ENCODE data around the gene SEPSECS.
A peak's percentile ranks its signal among the peaks of the same experiment; 100 is the strongest.

SEPSECS gene

DNA sequence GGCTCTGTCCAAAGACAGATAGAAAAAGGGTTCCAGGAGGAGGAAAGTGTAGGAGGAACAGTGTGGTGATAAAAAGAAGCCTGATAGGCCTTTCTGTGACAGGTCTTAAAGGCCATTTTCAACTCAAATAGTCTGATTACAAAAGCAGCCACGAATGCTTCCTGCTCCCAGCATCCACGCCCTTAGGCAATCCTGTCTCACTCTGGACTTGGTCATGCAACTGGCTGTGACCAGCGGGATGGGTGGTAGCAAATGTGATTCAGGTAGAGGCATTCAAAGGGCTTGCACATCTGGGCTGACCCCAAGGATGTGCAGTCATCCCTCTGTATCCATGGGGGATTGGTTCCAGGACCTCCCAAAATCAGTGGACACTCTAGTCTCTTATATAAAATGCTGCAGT, 14.4 kb upstream of the SEPSECS start:
- no peak overlapping the region for H3K27ac ChIP-seq (ENCODE audit: insufficient read depth, low read depth, low read length, poor library complexity, severe bottlenecking)
- no peaks in the 10 kb centered on the region for H3K27me3 ChIP-seq (ENCODE audit: control insufficient read depth, insufficient read depth, low read length, poor library complexity, severe bottlenecking)
- no peak overlapping the region for H3K4me3 ChIP-seq (ENCODE audit: insufficient read depth, low read depth, low read length)
- WGBS, 2 experiments, result 89 to 90% methylated on average over 3 of the region's 3 CpGs
- H3K9me3 ChIP-seq (ENCODE audit: control insufficient read depth, low read length), result no peaks in the 10 kb centered on the region
- no peaks in the 10 kb centered on the region for H3K4me1 ChIP-seq (ENCODE audit: control insufficient read depth, insufficient read depth, low read length)
- H3K36me3 ChIP-seq (ENCODE audit: control insufficient read depth, insufficient read depth, low read length), result no peaks in the 10 kb centered on the region

DNA sequence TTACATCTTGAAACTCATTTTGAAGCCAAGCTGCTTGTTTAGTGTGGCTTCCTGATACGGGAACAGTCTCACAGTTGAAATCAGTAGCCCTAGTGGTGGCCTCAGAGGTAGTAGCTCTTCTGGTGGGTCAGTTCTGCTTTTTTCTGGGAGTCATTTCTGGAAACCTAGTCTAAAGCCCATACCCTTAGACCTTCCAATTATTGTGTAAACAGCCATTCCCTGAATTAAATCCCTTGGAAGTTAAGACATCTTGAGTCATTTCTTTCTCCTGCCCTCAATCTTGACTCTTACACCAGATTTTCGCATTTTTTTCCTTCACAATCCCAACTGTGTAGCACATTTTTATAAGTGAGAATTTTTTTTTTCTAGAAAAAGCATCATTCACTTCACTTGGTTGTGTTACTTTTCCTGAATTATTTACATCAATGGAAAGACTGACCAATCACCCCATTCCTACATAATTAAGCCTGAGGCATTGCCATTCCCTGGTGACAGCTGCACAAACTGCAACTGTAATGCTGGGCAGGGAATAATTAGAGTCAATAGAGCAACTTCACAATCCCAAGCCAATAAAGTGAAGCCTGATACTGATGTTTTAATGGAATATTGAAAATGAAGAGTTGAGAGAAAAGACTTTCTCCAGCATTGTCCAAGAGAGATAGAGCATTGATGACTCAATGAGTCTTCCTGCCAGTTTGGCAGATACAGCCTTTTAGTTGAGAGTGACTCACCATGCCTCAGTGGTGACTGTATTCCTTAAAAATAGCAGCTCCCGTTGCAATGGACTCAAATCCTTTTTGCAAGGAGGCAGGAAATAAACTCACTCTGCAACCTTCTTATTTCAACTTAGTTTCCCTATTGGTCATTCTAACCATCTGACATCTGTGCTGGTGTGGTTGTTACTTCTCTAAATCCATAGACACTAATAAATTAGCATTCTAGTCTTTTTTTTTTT, 13.0 kb upstream of the SEPSECS start:
- 85 to 88% methylated on average over 2 to 3 of the region's 3 CpGs for WGBS, 2 experiments
- Histone ChIP-seq H3K4me3 (ENCODE audit: insufficient read depth, low read depth, low read length) (no peak overlapping the region), H3K4me1 (ENCODE audit: control insufficient read depth, insufficient read depth, low read length) (no peaks in the 10 kb centered on the region), H3K36me3 (ENCODE audit: control insufficient read depth, insufficient read depth, low read length) (no peaks in the 10 kb centered on the region), H3K27ac (ENCODE audit: insufficient read depth, low read depth, low read length, poor library complexity, severe bottlenecking) (no peak overlapping the region), H3K27me3 (ENCODE audit: control insufficient read depth, insufficient read depth, low read length, poor library complexity, severe bottlenecking) (no peaks in the 10 kb centered on the region), H3K9me3 (ENCODE audit: control insufficient read depth, low read length) (no peaks in the 10 kb centered on the region)

DNA sequence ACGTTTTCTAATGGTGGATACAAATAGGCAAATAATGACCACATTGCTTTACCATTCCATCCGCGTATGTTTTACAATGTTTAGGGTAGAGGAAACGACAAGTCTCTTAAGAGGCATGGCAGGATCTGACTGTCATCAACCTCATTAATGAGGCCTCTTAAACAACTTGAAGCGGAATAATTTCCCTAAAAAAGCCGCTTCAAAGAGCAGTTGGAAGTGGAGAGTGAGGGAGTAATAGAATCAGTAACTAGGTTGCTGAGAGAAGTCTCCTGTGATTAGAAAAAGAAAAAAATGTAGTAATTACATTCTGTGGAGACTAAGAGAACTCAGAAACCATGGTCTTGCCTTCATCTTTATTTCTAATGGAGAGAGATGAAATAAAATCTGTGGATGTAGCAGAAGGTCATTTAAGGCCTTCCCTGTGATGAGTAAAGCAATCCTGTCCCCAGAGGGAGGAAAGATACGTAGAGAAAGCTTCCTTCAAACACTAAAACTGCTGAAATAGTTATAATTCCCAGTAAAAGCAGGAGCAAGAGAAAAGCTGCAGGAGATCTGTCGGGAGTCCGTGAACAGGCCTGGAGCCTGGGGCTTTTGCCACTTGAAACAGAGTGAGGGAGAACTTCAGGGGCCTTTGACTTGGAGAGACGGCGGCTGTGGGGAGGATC, 11.1 kb upstream of the SEPSECS start:
- no peaks in the 10 kb centered on the region for H3K4me1 ChIP-seq (ENCODE audit: control insufficient read depth, insufficient read depth, low read length)
- H3K36me3 ChIP-seq (ENCODE audit: control insufficient read depth, insufficient read depth, low read length), result no peaks in the 10 kb centered on the region
- no peak overlapping the region for H3K4me3 ChIP-seq (ENCODE audit: insufficient read depth, low read depth, low read length)
- H3K9me3 ChIP-seq (ENCODE audit: control insufficient read depth, low read length), result no peaks in the 10 kb centered on the region
- no peaks in the 10 kb centered on the region for H3K27me3 ChIP-seq (ENCODE audit: control insufficient read depth, insufficient read depth, low read length, poor library complexity, severe bottlenecking)
- 92 to 93% methylated on average over 11 of the region's 11 CpGs for WGBS, 2 experiments
- H3K27ac ChIP-seq (ENCODE audit: insufficient read depth, low read depth, low read length, poor library complexity, severe bottlenecking), result no peak overlapping the region

DNA sequence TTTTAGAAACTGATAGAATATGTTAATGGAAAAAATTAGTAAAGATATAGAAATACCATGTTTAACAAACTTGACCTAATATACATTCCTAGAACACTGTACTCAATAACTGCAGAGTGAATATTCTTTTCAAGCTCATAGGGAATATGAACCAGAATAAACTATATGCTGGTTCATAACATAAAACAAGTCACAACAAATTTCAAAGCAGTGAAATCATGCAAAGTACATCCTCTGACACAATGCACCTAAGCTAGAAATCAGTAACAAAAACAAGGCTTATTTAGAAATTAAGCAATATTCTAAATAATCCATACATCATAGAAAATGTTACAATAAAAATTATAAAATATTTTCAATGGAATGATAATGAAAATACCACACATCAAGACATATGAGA, 9.2 kb upstream of the SEPSECS start:
- Histone ChIP-seq H3K27me3 (ENCODE audit: control insufficient read depth, insufficient read depth, low read length, poor library complexity, severe bottlenecking) (no peaks in the 10 kb centered on the region), H3K9me3 (ENCODE audit: control insufficient read depth, low read length) (no peaks in the 10 kb centered on the region), H3K4me3 (ENCODE audit: insufficient read depth, low read depth, low read length) (no peak overlapping the region), H3K4me1 (ENCODE audit: control insufficient read depth, insufficient read depth, low read length) (no peaks in the 10 kb centered on the region), H3K36me3 (ENCODE audit: control insufficient read depth, insufficient read depth, low read length) (no peaks in the 10 kb centered on the region), H3K27ac (ENCODE audit: insufficient read depth, low read depth, low read length, poor library complexity, severe bottlenecking) (no peak overlapping the region)

DNA sequence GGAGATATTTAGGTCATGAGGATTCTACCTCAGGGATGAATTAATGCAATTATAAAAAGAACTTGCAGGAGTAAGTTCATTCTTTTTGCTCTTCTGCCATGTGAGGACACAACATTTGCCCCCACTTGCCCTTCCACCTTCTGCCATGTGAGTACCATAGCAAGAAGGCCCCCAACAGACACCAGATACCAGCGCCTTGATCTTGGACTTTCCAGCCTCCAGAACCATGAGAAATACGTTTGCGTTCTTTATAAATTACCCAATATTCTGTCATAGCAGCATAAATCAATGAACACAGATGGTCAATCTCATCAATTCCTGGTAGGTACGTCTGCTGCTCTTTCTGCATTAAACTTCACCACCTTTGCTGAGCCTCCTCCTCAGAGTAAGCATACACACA, 5.7 kb upstream of the SEPSECS start:
- 94 to 95% methylated on average over 4 of the region's 4 CpGs for WGBS, 2 experiments
- Histone ChIP-seq H3K4me1 (ENCODE audit: control insufficient read depth, insufficient read depth, low read length) (no peaks in the 10 kb centered on the region), H3K27me3 (ENCODE audit: control insufficient read depth, insufficient read depth, low read length, poor library complexity, severe bottlenecking) (no peaks in the 10 kb centered on the region), H3K4me3 (ENCODE audit: insufficient read depth, low read depth, low read length) (no peak overlapping the region), H3K36me3 (ENCODE audit: control insufficient read depth, insufficient read depth, low read length) (no peaks in the 10 kb centered on the region), H3K27ac (ENCODE audit: insufficient read depth, low read depth, low read length, poor library complexity, severe bottlenecking) (no peak overlapping the region), H3K9me3 (ENCODE audit: control insufficient read depth, low read length) (no peaks in the 10 kb centered on the region)

DNA sequence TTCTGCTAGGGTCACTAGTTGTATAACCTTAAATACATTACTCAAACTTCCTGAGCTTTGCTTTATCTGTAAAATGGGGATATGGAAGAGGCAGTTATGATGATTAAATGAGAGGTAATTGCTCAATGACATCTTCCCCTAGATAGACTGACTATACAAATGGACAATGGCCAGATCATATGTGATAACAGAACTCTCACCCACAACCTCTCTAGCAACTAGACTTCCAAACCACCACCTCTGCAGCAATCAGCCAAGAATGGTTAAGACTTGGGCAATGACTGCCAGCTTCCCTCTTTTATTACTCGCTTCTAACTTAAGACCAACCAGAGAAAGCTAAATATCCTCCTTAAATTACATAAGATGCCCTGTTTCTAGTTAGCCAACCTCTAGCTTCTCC, 2.9 kb upstream of the SEPSECS start:
- no peak overlapping the region for H3K27ac ChIP-seq (ENCODE audit: insufficient read depth, low read depth, low read length, poor library complexity, severe bottlenecking)
- H3K27me3 ChIP-seq (ENCODE audit: control insufficient read depth, insufficient read depth, low read length, poor library complexity, severe bottlenecking), result no peaks in the 10 kb centered on the region
- H3K4me1 ChIP-seq (ENCODE audit: control insufficient read depth, insufficient read depth, low read length), result no peaks in the 10 kb centered on the region
- H3K4me3 ChIP-seq (ENCODE audit: insufficient read depth, low read depth, low read length), result no peak overlapping the region
- WGBS, 2 experiments, result 84 to 97% methylated on average over 1 of the region's 1 CpG
- no peaks in the 10 kb centered on the region for H3K36me3 ChIP-seq (ENCODE audit: control insufficient read depth, insufficient read depth, low read length)
- no peaks in the 10 kb centered on the region for H3K9me3 ChIP-seq (ENCODE audit: control insufficient read depth, low read length)

DNA sequence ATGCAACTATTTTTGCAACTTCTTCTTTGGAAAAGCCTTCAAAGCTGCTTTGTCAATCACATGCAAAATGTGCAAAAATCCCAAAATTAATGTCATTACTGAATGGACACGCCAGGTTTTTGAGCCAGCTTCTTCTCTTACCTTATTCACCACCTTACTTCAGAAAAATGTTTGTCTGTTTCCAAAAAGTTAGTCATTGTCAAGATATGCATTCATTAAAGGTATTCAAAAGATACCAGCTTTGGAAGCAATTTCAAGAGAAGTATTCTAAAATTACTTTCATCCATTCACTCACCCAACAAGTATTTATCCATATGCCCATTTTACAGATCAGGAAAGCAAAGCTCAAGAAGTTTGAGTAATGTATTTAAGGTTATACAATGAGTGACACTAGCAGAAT, 2.3 kb upstream of the SEPSECS start:
- Histone ChIP-seq H3K4me1 (ENCODE audit: control insufficient read depth, insufficient read depth, low read length) (no peaks in the 10 kb centered on the region), H3K4me3 (ENCODE audit: insufficient read depth, low read depth, low read length) (no peak overlapping the region), H3K27me3 (ENCODE audit: control insufficient read depth, insufficient read depth, low read length, poor library complexity, severe bottlenecking) (no peaks in the 10 kb centered on the region), H3K27ac (ENCODE audit: insufficient read depth, low read depth, low read length, poor library complexity, severe bottlenecking) (no peak overlapping the region), H3K36me3 (ENCODE audit: control insufficient read depth, insufficient read depth, low read length) (no peaks in the 10 kb centered on the region), H3K9me3 (ENCODE audit: control insufficient read depth, low read length) (no peaks in the 10 kb centered on the region)
- WGBS, 2 experiments, result 95 to 96% methylated on average over 1 of the region's 1 CpG

DNA sequence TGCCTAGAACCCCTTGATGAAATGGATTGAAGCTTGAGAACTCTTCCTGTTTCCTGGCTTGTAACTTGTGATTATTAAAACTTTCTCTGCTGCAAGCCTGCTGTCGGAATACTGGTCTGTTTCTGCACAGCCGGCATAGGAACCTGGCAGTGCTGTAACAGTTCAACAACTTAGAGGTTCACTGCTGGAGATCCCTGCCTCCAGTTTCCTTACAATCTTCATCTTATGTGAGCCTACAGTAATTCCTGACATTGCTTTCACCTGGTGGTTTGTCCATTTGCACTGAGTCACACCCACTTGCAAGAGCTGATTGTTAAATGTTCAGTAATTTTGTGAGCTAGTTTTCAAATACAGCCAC, 1.3 kb upstream of the SEPSECS start:
- no peaks in the 10 kb centered on the region for H3K36me3 ChIP-seq (ENCODE audit: control insufficient read depth, insufficient read depth, low read length)
- no peak overlapping the region for H3K27ac ChIP-seq (ENCODE audit: insufficient read depth, low read depth, low read length, poor library complexity, severe bottlenecking)
- no peak overlapping the region for H3K4me3 ChIP-seq (ENCODE audit: insufficient read depth, low read depth, low read length)
- H3K4me1 ChIP-seq (ENCODE audit: control insufficient read depth, insufficient read depth, low read length), result no peaks in the 10 kb centered on the region
- H3K9me3 ChIP-seq (ENCODE audit: control insufficient read depth, low read length), result no peaks in the 10 kb centered on the region
- WGBS, 2 experiments, result 88 to 93% methylated on average over 2 of the region's 2 CpGs
- no peaks in the 10 kb centered on the region for H3K27me3 ChIP-seq (ENCODE audit: control insufficient read depth, insufficient read depth, low read length, poor library complexity, severe bottlenecking)

DNA sequence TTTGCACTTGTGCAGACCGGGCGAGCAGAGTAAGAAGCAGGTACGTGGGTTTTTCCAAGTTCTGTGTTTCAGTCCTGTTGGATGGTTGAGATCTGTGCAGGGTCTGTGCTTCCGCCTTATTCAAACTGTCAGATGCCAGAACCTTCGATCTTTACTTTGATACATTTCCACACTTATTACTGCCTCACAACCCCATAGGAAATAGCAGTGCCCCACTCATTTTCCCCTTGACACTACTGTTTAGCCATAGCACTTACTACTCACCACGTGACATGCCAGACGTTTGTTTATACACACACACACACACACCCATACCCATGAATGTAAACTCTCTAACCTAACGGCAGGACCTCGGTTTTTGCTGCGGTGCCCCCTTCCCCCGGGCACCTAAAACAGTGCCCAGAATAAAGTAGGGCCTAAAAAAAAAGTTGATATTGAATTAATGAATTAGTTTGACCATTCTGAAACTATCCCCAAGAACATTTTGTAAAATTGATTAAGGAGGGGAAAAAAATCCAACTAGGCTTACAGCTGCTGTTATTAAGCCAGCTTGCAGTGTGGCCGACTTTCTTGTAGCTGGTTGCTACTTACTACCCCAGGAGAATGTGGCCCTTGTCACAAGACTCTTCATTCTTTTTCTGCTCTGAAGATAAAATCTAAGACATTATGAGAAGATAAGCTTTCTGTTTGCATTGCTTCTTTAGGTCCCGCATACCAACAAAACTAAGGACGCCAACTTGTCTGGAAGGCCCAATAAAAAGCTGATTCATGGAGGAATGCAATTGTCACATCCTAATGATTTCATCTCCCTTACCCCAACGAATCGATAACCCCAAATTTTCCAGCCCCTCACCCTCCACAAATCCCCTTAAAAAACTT, 704 bp upstream of the SEPSECS start:
- H3K27me3 ChIP-seq (ENCODE audit: control insufficient read depth, insufficient read depth, low read length, poor library complexity, severe bottlenecking), result no peaks in the 10 kb centered on the region
- H3K4me1 ChIP-seq (ENCODE audit: control insufficient read depth, insufficient read depth, low read length), result no peaks in the 10 kb centered on the region
- peak overlapping the region; percentile 85 for H3K4me3 ChIP-seq (ENCODE audit: insufficient read depth, low read depth, low read length)
- no peaks in the 10 kb centered on the region for H3K9me3 ChIP-seq (ENCODE audit: control insufficient read depth, low read length)
- 38 to 41% methylated on average over 12 to 16 of the region's 16 CpGs for WGBS, 2 experiments
- H3K27ac ChIP-seq (ENCODE audit: insufficient read depth, low read depth, low read length, poor library complexity, severe bottlenecking), result peak overlapping the region; percentile 84
- H3K36me3 ChIP-seq (ENCODE audit: control insufficient read depth, insufficient read depth, low read length), result no peaks in the 10 kb centered on the region

DNA sequence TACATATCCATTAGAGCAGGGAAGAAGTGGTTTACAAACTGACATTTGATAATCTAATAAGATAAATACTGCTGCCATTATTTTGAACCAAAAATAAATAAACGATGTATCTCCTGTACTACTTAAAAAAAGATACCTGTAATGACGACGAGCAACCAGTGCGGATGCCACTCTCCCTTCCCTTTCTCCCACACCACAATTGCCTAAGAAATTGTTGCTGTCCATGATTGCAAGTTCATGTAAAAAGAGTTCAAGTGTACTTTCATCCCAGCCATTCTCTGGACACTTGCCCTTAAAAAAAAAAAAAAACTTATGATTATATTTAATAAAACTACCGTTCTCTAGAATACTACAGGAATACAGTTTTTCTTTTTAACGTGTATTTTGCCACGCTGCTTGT, 1.4 kb downstream of the SEPSECS start:
- Histone ChIP-seq H3K4me3 (ENCODE audit: insufficient read depth, low read depth, low read length) (no peak overlapping the region), H3K36me3 (ENCODE audit: control insufficient read depth, insufficient read depth, low read length) (no peaks in the 10 kb centered on the region), H3K27ac (ENCODE audit: insufficient read depth, low read depth, low read length, poor library complexity, severe bottlenecking) (no peak overlapping the region), H3K27me3 (ENCODE audit: control insufficient read depth, insufficient read depth, low read length, poor library complexity, severe bottlenecking) (no peaks in the 10 kb centered on the region), H3K9me3 (ENCODE audit: control insufficient read depth, low read length) (no peaks in the 10 kb centered on the region), H3K4me1 (ENCODE audit: control insufficient read depth, insufficient read depth, low read length) (no peaks in the 10 kb centered on the region)
- 89 to 93% methylated on average over 7 of the region's 7 CpGs for WGBS, 2 experiments

Data from ectodermal cell (in vitro differentiated cells).